Kidney epithelial cell (primary cell): ENCODE results near the gene INTS3. TPM values are rescaled to one million over a fixed set of nuclear protein-coding genes. Genes with fewer than 3 reads are reported as not detected.

Experiments
- DNase-seq: peaks from one replicate; pipeline ENCODE4 v3.0.0-alpha.2; 2010; ENCODE audit warnings: low read depth
- H3K27me3 ChIP-seq: 2 replicates; pipeline ENCODE4 v1.6.0; 2011; ENCODE audit warnings: low read length; ENCODE audit not compliant: control insufficient read depth, insufficient read depth
- H3K36me3 ChIP-seq: 2 replicates; pipeline ENCODE4 v1.5.1; 2011; ENCODE audit warnings: low read length; ENCODE audit not compliant: control insufficient read depth, insufficient read depth
- H3K4me3 ChIP-seq: 2 replicates; pipeline ENCODE4 v1.5.1; 2011; ENCODE audit warnings: low read depth, mild to moderate bottlenecking, control low read depth, low read length
- CTCF ChIP-seq: IDR thresholded peaks from 2 replicates; pipeline ENCODE4 v1.5.1; 2011; ENCODE audit warnings: mild to moderate bottlenecking, moderate library complexity, low read length, control low read depth, inconsistent platforms; ENCODE audit not compliant: insufficient read depth, poor library complexity, severe bottlenecking
- total RNA-seq: library from RNA; depleted of rRNA; stranded (reverse); fragments of >200 nt; gene quantifications from 2 replicates; pipeline ENCODE4 v1.2.3, GENCODE V29; 2015

The INTS3 gene
- total RNA-seq, 1 donor from 2014 or later, result 33.8 TPM

- no peaks in the 10 kb centered on the region for H3K36me3 ChIP-seq
- no peak for DNase-seq
- TF ChIP-seq CTCF, result no peak
- H3K27me3 ChIP-seq, result peaks cover 4% of the 10 kb centered on the region
- H3K4me3 ChIP-seq, result no peak overlapping the region
These were observed 63.9 kb downstream of the INTS3 start for GRCh38 chr1:153791648-153792253.

GRCh38 chr1:153792631-153793041, 64.8 kb downstream of the INTS3 start:
- peaks cover 4% of the 10 kb centered on the region for H3K27me3 ChIP-seq
- no peak for TF ChIP-seq CTCF
- no peak overlapping the region for H3K4me3 ChIP-seq
- H3K36me3 ChIP-seq, result no peaks in the 10 kb centered on the region
- DNase-seq, result no peak

- peaks cover 4% of the 10 kb centered on the region for H3K27me3 ChIP-seq
- no peaks in the 10 kb centered on the region for H3K36me3 ChIP-seq
- no peak for TF ChIP-seq CTCF
- DNase-seq, result no peak
- no peak overlapping the region for H3K4me3 ChIP-seq
These were observed 65.6 kb downstream of the INTS3 start for GRCh38 chr1:153793261-153793972.

- Histone ChIP-seq H3K27me3 (peaks cover 4% of the 10 kb centered on the region), H3K4me3 (no peak overlapping the region), H3K36me3 (no peaks in the 10 kb centered on the region)
- no peak for DNase-seq
- TF ChIP-seq CTCF, result no peak
These were observed 66.2 kb downstream of the INTS3 start for GRCh38 chr1:153793973-153794615.

- Histone ChIP-seq H3K27me3 (peaks cover 4% of the 10 kb centered on the region), H3K36me3 (no peaks in the 10 kb centered on the region), H3K4me3 (no peak overlapping the region)
- DNase-seq, result no peak
- TF ChIP-seq CTCF, result no peak
These were observed 66.9 kb downstream of the INTS3 start for GRCh38 chr1:153794624-153795329.
